HG02885 (cell line): ENCODE results near the gene SLC39A9.
"Not testable (repeated sequence)": the region's sequence is repeated elsewhere in the genome, so short reads cannot be mapped to it uniquely, and the experiment has no call there.

Source experiments
- ATAC-seq: cut with Tn5 transposase; IDR thresholded peaks from one replicate; pipeline ENCODE4 v1.9.1; 2021; ENCODE audit warnings: mild to moderate bottlenecking; ENCODE audit not compliant: unreplicated experiment, poor library complexity

Gene SLC39A9

GRCh38 chr14:69493791-69494190 lies 95.3 kb downstream of the SLC39A9 start:
- ATAC-seq, result no peak

GRCh38 chr14:69495341-69495921 lies 96.9 kb downstream of the SLC39A9 start:
- ATAC-seq, result no peak

GRCh38 chr14:69497866-69498265 lies 99.4 kb downstream of the SLC39A9 start:
- not testable (repeated sequence) for ATAC-seq

- not testable (repeated sequence) for ATAC-seq
Measured at GRCh38 chr14:69498286-69498685, 99.8 kb downstream of the SLC39A9 start.

GRCh38 chr14:69499436-69499835 lies 100.9 kb downstream of the SLC39A9 start:
- no peak for ATAC-seq

- ATAC-seq, result no peak
Measured at GRCh38 chr14:69500096-69500495, 101.6 kb downstream of the SLC39A9 start.

- no peak for ATAC-seq
Measured at GRCh38 chr14:69500736-69501135, 102.2 kb downstream of the SLC39A9 start.

GRCh38 chr14:69501423-69501838 lies 102.9 kb downstream of the SLC39A9 start:
- no peak for ATAC-seq

GRCh38 chr14:69504775-69505174 lies 106.3 kb downstream of the SLC39A9 start:
- ATAC-seq, result no peak

GRCh38 chr14:69505338-69506240 lies 107.1 kb downstream of the SLC39A9 start:
- ATAC-seq, result no peak

GRCh38 chr14:69506241-69506595 lies 107.7 kb downstream of the SLC39A9 start:
- ATAC-seq, result no peak
